Thyroid gland (tissue), 4 donors: ENCODE data around the gene WNT5B.

ENCODE experiments used
- POLR2A ChIP-seq, 2 donors: fragments of 450-650 bp; IDR thresholded peaks; one replicate each; pipeline ENCODE4 v1.6.1; 2017; ENCODE audit warnings: antibody characterized with exemption in 2 of 2, mild to moderate bottlenecking in 2 of 2, moderate library complexity in 1 of 2
- TF ChIP-seq, protein P1 (sequence below), 6 experiments: fragments of 200-600 bp in 3 of 6; fragments of 450-650 bp in 3 of 6; sonication (generic) in 3 of 6; IDR thresholded peaks; one replicate each; pipeline ENCODE4 v1.5.1; 2016 to 2019; ENCODE audit warnings: antibody characterized with exemption in 6 of 6, mild to moderate bottlenecking in 2 of 6, inconsistent platforms in 1 of 6, moderate library complexity in 1 of 6

DNA sequence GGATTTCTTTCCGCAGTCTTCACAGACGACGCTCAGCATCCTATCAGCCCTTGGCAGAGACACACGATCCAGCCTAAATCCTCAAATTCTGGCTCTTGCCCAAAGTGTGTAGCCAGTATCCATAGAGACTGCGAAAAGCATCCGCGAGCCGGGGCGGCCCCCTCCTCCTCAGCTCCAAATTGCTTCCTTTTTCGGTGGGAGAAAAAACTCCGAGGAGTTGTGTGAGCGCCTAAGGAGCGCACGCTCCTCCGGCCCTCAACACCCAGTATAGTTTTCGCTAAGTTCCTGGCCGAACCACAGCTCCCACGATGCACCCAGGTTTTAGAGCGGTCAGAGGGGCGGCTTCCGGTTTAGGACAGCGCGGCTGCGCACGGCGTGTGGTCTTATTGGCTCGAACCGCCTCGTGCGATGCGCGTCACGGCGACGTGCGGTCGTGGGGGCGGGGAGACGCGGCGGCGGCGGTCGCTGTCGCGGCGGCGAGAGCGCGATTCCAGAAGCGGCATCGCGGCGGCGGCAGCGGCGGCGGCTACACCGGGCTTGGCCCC, 61.6 kb downstream of the WNT5B start, which contains the start of gene ADIPOR2:
- TF ChIP-seq, protein P1, sequence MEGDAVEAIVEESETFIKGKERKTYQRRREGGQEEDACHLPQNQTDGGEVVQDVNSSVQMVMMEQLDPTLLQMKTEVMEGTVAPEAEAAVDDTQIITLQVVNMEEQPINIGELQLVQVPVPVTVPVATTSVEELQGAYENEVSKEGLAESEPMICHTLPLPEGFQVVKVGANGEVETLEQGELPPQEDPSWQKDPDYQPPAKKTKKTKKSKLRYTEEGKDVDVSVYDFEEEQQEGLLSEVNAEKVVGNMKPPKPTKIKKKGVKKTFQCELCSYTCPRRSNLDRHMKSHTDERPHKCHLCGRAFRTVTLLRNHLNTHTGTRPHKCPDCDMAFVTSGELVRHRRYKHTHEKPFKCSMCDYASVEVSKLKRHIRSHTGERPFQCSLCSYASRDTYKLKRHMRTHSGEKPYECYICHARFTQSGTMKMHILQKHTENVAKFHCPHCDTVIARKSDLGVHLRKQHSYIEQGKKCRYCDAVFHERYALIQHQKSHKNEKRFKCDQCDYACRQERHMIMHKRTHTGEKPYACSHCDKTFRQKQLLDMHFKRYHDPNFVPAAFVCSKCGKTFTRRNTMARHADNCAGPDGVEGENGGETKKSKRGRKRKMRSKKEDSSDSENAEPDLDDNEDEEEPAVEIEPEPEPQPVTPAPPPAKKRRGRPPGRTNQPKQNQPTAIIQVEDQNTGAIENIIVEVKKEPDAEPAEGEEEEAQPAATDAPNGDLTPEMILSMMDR (IDR thresholded peaks at IDR 0.05) = peak in 1 of 6 experiments; percentile 12
- TF ChIP-seq POLR2A (IDR thresholded peaks at IDR 0.05) = peak; percentile 22 to 95
